Measurements from ENCODE around the gene NYNRIN.

The NYNRIN gene

DNA sequence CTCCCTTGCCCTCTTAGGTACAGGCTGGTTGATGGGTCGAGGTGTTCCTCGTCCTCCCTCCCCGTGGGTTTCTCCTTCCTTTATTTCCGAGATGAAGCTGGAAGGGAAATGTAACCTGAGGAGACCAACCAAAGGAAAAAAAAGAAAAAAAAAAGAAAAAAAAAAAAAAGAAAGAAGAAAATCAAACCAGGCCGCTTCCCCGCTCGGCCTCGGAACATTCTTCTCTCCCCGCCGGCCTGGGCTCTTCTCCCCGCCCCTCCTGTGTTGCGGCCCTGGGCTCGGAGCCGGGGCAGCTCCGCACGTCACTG is 32.4 kb upstream of the NYNRIN start:
- H3K4me3 ChIP-seq (replicated peaks in 1 of 2; ENCODE audit: low read depth in 2 of 2, low read length in 2 of 2): peak overlapping the region; percentile 1 to 46
- TF ChIP-seq, protein P1, sequence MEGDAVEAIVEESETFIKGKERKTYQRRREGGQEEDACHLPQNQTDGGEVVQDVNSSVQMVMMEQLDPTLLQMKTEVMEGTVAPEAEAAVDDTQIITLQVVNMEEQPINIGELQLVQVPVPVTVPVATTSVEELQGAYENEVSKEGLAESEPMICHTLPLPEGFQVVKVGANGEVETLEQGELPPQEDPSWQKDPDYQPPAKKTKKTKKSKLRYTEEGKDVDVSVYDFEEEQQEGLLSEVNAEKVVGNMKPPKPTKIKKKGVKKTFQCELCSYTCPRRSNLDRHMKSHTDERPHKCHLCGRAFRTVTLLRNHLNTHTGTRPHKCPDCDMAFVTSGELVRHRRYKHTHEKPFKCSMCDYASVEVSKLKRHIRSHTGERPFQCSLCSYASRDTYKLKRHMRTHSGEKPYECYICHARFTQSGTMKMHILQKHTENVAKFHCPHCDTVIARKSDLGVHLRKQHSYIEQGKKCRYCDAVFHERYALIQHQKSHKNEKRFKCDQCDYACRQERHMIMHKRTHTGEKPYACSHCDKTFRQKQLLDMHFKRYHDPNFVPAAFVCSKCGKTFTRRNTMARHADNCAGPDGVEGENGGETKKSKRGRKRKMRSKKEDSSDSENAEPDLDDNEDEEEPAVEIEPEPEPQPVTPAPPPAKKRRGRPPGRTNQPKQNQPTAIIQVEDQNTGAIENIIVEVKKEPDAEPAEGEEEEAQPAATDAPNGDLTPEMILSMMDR (IDR thresholded peaks at IDR 0.05; ENCODE audit: low read depth, low read length): no peak
- no peak for DNase-seq (ENCODE audit: low read depth in 2 of 2)

DNA sequence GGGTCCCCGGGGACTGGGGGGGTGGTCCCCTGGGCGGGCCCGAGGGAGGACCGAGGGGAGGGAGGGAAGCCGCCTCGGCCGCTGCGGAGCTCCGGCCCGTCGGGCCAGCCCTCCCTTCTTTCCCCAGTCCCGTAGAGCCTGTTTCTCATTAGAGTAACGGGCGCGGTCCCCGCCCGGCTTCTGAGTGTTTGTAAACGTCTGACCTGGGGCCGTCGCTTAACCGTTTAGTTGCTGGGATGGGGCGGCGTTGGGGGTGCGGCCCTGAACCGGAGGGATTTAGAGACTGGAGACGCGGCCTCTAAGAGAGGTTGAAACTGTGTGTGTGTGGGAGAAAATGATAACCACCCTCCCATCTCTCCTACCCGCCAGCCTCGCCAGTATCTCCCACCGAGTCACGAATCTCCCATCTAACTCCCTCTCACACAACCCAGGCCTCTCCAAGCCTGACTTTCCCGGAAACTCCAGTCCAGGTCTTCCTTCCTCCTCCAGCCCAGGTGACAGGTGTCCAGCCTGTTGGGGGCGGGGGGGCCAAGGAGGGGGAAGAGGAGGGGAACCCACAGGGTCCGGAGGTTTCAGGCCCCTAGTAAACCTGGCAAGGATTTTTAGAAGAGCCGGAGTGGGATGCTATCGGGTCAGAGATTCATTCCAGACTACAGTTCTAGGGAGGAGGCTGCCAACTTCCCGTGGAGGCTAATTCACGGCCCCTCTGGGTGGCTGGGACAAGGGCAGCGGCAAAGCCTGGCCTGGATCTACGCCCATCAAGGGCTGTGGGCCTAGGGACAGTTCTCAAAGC is 31.9 kb upstream of the NYNRIN start:
- DNase-seq (ENCODE audit: low read depth in 2 of 2): peak; percentile 97 to 99
- TF ChIP-seq, protein P1 (IDR thresholded peaks at IDR 0.05; ENCODE audit: low read depth, low read length): no peak
- peak overlapping the region; percentile 34 to 83 for H3K4me3 ChIP-seq (replicated peaks in 1 of 2; ENCODE audit: low read depth in 2 of 2, low read length in 2 of 2)

DNA sequence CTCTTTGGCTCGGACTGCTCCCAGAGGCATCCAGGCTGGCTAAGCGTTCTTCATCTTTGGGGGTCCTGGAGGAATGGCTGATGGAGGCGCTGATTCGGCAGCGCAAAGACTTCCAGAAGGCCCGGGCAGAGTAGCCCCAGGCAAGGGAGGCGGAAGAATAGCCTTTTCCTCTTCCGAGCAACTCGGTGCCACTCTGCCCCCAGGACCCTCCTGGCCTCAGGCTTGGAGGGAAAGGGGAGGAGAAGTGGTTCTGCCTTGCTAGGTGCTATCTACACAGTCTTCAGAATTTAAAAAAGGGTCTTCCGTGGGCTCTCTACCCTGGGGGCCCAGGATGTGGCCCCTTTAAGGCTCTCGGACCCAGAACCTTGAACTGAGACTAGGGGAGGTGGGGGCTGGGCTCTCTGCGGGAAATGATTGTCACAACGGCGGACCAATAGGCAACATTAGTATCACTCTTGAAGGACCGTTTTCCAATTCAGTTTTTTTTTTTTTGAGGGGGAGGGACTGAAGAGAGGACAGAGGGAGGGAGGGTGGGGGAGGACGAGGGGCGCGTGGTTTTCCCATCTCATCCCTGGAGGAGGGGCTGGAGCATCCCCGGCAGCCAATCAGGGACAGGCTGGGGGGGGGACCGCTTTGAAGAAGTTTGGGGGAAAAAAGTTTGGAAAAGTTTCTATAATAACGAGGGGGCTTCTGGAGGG is 31.1 kb upstream of the NYNRIN start, which contains the start of gene NFATC4:
Gene NFATC4 (plus strand): TSS at position 671 of the 698 bp plus-strand sequence. CDS start 157 bp downstream, outside the sequence.
- peak; percentile 98 to 99 for DNase-seq (ENCODE audit: low read depth in 2 of 2)
- TF ChIP-seq, protein P1 (IDR thresholded peaks at IDR 0.05; ENCODE audit: low read depth, low read length): no peak
- peak within 1 kb of the TSS; percentile 83 to 88 for H3K4me3 ChIP-seq (replicated peaks in 1 of 2; ENCODE audit: low read depth in 2 of 2, low read length in 2 of 2)

DNA sequence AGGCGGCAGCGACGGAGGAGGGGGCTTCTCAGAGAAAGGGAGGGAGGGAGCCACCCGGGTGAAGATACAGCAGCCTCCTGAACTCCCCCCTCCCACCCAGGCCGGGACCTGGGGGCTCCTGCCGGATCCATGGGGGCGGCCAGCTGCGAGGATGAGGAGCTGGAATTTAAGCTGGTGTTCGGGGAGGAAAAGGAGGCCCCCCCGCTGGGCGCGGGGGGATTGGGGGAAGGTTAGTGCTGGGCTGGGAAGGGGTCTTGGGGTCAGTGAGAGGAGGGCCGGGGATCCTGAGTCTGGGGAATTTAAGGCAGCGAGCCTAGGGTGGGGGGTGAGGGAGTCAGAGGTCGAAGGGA is 30.6 kb upstream of the NYNRIN start:
- H3K4me3 ChIP-seq (replicated peaks in 1 of 2; ENCODE audit: low read depth in 2 of 2, low read length in 2 of 2): peak overlapping the region; percentile 83 to 88
- DNase-seq (ENCODE audit: low read depth in 2 of 2): no peak
- TF ChIP-seq, protein P1 (IDR thresholded peaks at IDR 0.05; ENCODE audit: low read depth, low read length): no peak

DNA sequence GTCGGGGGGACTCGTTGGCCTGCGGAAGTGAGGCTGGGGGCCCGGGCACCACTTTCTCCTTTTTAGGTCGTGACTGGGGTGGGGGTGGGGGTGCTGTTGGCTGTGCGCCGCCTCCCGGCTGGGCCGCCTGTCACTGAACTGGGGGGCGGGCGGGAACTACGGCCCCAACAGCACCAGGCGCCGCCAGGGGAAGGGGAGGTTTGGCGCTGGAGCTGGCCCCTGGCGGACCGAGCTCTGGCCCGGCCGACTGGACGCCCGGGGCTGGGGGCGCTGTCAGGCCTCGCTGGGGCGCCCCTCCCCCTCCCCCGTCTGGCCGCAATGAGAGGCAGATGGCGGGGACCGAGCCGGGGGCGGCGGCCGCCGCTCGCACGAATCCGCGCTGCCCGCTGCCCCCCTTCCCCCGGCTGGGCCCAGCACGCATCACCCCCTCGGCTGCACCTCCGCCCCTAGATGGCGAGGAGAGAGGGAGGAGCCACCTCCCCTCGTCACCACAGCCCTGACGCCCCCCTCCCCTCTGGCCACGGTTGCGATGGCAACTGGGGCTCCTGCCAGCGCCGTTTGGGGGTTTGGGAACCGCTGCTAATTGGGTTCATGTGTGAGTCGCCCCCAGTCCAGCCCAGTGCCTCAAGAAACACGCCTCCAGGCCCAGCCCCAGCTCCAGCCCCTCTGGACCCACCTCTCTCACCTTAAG is 30.1 kb upstream of the NYNRIN start:
- peak; percentile 49 to 78 for DNase-seq (ENCODE audit: low read depth in 2 of 2)
- peak overlapping the region; percentile 83 to 88 for H3K4me3 ChIP-seq (replicated peaks in 1 of 2; ENCODE audit: low read depth in 2 of 2, low read length in 2 of 2)
- TF ChIP-seq, protein P1 (IDR thresholded peaks at IDR 0.05; ENCODE audit: low read depth, low read length): no peak

DNA sequence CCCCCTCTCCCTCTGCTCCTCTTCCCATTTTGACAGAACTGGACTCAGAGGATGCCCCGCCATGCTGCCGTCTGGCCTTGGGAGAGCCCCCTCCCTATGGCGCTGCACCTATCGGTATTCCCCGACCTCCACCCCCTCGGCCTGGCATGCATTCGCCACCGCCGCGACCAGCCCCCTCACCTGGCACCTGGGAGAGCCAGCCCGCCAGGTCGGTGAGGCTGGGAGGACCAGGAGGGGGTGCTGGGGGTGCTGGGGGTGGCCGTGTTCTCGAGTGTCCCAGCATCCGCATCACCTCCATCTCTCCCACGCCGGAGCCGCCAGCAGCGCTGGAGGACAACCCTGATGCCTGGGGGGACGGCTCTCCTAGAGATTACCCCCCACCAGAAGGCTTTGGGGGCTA is 29.3 kb upstream of the NYNRIN start:
- TF ChIP-seq, protein P1 (IDR thresholded peaks at IDR 0.05; ENCODE audit: low read depth, low read length): no peak
- peak overlapping the region; percentile 83 to 88 for H3K4me3 ChIP-seq (replicated peaks in 1 of 2; ENCODE audit: low read depth in 2 of 2, low read length in 2 of 2)
- no peak for DNase-seq (ENCODE audit: low read depth in 2 of 2)
